ENCODE results near the gene UBAC2. TPM values are rescaled to one million over a fixed set of nuclear protein-coding genes. Genes with fewer than 3 reads are reported as not detected.
A peak's percentile ranks its signal among the peaks of the same experiment; 100 is the strongest.
"Not testable (repeated sequence)": the region's sequence is repeated elsewhere in the genome, so short reads cannot be mapped to it uniquely, and the experiment has no call there.

UBAC2 gene
- total RNA-seq, 1 donor from 2014 or later, result 31.3 TPM

DNA sequence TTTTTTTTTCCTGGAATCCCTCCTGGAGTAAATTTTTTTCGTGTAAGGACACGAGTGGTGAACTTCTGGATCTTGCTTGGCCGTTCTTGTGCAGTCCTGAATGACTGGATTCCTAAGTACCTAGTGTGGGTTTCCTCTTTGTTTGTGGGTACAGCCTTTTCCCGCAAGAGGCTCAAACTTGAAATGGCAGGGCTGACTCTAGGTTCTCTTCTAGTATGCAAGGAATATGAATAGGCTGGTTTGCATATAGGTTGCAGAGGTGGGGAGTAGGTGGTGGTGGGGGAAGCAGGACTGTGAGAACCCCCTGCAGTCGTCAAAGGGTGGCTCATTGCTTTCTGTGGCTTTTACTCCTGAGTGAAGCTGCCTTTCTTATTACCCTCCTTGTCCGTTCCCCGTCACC, 13.6 kb downstream of the UBAC2 start:
- DNase-seq (ENCODE audit: low read depth in 2 of 2), result no peak

DNA sequence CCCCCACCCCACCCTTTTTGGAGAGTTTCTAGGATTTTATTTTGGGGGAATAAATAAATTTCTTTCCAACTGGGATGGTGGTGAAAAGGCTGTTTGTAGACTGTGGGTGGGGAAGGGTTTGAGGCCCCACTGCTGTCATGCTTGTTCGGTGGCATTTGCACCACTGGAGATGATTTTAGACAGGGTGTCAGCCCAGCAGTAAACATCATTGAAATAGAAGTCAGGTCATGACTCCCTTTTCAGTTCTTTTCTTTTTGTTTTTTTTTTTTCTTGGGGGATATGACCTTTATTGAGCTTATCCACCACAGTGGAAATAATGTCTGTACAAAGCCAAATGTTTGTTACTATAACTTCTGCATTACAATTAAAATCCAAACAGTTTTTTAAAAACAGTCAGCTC, 14.1 kb downstream of the UBAC2 start:
- peak in 1 of 2 donors; percentile 54 for DNase-seq (ENCODE audit: low read depth in 2 of 2)

DNA sequence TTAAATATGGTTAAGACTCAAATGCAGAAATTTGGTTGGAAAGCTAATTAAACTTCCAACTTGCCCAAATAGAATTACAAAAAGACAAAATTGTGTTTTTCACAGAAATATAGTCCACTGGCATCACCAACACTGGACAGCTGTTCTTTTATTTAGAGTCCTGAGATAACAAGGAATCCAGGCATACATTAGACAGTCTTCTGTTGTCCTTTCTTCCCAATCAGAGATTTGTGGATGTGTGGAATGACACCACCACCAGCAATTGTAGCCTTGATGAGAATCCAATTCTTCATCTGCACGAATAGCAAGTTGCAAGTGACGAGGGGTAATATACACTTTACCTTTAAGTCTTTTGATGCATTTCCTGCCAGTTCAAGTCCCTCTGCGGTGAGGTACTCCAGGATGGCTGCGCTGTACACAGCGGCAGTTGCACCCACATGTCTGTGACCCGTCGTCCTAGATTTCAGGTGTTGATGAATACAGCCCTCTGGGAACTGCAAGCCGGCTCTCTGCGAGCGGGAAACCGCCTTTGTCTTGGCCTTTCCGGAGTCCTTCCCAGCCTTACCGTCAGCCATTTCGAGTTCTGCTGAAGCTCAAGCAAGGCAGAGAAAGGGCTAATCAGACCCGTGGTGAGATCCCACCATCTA, 14.7 kb downstream of the UBAC2 start:
- peak; percentile 22 to 81 for DNase-seq (ENCODE audit: low read depth in 2 of 2)

DNA sequence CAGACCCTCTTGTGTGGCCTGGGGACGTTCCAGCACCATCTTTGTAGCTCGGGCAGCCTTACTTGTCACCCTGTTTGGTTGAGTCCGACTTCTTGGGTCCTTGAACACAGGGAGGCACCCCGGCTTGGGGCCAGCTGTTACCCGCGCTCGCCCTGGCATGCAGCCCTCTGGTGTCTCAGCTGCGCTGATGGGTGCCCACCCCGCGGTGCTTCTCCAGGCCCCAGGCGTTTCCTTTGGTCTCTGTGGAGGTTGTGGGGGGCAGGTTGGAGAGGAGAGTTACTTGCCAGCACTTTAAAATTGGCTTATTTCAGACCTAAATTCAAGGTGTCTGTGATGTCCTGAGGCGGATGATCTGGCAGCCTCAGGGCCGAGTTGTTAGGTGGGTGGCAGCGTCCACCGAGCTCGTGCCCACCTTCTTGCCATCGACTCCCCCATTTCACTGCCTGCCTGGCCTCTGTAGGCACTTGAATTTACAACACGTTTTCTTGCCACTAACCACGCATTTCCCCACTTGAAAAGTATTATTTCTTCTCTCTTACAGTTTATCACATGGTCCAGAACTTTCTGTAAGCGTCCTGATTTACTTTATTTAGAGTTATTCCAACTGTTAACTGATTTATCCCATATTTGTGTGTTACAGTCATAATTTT, 16.9 kb downstream of the UBAC2 start:
- DNase-seq (ENCODE audit: low read depth in 2 of 2), result no peak

DNA sequence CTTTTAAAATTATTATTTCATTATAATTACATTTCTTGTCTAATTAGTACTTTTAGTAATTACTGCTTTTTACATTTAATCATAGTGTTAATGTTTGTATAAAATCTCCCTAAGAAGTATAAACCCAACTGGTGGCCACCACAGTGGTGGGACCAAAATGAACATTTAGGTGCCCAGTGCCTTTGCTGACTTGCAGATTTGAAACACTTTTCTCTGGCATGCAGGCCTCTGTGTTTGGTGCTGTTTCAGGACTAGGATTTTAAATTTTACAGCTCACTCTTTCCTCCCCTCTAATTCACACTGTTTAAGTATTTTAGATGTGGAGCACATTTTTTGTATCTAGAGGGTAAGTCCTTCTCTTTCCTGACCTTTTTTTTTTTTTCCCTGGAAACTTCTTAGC, 17.5 kb downstream of the UBAC2 start:
- DNase-seq (ENCODE audit: low read depth in 2 of 2), result peak in 1 of 2 donors; percentile 18

DNA sequence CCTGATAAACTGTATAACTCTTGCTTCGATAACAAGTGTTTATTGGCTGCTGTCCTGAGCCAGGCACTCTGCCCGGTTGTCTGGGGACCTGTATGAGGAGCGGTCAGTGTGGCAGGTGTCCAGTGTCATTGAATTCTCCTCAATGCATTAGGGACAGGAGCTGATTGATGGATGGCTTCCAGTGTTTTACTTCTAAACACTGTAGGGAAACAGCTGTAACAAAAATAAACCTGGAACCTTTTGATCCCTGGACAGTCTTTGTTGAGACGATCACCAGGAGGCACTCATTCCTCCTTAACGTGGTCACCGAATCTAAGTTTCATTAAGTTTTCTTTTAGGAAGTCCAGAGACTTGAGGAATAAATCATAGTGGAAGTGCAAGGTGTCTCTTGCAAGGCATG, 17.9 kb downstream of the UBAC2 start:
- peak; percentile 30 to 63 for DNase-seq (ENCODE audit: low read depth in 2 of 2)

DNA sequence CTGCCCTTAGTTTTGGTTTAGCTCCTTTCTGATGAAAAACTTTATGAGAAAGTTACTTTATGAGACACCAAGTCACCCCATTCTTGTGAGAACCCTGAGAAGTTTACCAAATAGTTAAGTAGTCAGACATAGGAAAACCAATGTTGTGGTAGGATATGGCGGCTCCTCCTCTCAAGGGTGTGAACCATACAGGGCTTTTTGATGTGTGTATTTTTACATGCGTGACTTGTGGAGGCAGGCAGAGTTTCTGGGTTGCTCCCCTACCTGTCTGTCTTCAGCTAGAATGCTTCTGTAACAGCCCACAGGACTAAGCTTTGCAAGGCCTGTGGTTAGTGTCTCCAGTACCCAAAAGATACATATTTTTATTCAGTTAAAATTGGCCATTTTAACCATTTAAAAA, 18.3 kb downstream of the UBAC2 start:
- no peak for DNase-seq (ENCODE audit: low read depth in 2 of 2)

DNA sequence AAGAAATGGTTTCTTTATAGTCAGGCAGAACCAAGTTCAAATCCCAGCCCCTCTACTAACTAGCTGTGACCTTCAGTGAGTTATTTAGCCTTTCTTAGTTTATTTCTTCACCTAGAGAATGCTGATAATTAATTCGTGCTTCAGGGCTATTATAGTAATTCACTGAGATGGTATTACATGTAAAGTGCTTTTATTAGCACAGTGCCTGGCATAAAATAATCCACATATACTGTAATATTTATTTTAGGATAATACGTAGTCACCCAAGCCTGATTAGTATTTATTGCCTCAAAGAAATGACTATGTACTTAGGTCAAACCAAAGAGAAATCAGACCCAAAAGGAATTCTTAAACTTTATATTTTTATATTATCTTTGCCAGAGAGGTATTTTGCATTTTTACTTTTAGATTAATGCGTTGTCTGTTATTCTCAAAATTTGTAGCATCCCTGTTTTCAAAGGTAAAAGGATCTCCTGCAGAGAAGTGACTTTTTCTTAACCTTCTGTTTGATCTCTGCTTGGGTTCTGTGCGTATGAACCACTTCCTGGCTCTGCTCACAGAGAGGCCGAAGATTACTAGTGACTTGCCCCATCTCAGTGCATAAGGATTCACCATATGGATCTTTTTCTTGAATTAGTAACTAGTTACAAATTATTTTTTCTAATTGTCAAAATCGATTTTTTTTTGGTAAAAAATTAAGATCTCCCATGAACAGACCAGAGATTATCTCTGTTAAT, 19.7 kb downstream of the UBAC2 start:
- DNase-seq (ENCODE audit: low read depth in 2 of 2), result no peak

DNA sequence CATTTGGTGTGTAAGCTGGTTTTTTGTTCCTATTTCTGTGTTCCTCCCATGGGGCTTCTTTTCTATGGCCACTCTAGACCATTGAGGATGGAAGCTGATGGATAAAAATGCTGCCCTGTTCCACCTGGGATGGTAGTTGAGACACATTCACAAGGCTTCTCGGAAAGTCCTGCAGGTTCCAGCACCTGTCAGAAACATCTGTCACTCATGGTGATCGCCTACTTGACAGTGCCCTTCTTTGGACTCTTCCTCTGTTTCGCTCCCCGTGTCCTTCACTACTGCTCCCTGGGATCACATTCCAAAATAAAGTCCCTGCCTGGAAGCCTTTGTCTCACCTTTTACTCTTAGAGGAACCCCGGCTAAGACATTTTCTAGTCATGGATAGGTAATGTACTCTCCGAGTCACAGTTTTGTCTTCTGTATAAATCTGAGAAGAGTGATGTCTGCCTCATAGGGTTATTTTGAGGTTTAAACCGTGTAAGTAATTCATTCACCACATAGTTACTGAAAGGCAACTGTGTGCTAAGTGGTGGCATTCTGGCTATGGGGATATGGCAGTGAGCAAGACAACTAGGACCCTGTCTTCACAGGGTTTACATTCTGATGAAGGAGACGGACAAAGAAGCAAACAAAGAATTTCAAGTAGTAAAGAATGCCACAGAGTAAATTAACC, 21.0 kb downstream of the UBAC2 start:
- no peak for DNase-seq (ENCODE audit: low read depth in 2 of 2)

DNA sequence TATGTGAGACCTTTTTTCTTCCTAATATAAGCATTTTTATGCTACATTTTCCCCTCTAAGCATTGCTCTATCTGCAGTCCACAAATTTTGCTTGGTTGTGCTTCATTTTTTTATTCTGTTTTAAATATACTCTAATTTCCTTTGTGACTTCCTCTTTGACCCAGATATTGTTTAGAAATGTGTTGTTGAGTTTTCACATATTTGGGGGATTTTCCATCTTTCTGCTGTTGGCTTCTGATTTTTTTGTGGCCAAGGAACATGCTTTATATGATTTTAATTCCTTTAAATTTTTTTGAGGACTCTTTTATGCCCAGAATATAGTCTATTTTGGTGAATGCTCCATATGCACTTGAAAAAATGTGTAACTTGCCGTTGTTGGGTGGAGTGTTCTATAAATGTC, 22.9 kb downstream of the UBAC2 start:
- no peak for DNase-seq (ENCODE audit: low read depth in 2 of 2)

DNA sequence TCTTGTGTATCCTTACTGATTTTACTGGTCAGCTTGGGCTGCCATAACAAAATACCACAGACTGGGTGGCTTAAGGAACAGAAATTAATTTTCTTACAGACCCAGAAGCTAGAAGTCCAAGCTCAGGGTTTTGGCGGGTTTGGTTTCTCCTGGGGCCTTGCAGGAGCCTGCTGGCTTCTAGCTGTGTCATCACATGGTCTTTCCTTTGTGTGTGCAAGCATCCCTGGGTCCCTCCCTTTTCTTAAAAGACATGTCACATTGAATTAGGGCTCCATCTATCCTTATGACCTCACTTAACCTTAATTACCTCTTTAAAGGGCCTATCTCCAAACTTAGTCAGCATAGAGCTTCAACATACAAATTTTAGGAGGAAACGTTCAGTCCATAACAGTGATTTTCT, 23.4 kb downstream of the UBAC2 start:
- DNase-seq (ENCODE audit: low read depth in 2 of 2), result no peak

DNA sequence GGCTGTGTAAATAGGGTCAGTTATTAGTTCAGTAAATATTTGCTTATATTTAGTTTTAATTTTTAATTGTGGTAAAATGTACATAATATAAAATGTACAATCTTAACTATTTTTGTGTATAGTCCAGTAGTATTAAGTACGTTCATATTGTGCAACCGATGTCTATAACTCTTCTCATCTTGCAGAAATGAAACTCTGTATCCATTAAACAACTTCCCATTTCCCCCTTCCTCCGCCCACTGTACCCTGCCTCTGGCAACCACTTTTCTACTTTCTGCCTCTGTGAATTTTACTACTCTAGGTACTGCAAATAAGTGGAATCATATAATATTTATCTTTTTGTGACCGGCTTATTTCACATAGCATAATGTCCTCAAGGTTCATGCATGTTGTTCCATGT, 24.4 kb downstream of the UBAC2 start:
- no peak for DNase-seq (ENCODE audit: low read depth in 2 of 2)

DNA sequence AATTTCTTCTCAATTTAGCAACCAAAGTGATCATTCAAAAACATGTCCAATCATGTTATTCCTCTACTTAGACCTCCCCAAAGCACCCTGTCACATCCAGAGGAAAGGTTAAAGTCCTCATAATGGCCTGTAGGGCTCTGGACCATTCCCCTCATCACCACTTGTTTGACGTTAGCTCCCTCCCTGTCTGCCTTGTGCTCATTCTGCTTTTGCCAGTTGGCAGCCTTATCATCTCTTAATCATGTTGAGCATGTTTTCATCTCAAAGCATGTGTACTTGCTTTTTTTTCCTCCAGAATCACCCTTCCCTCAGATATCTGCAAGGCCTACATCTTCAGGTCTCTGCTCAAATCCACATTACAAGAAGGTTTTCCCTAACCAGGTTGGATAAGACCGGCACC, 25.9 kb downstream of the UBAC2 start:
- DNase-seq (ENCODE audit: low read depth in 2 of 2), result no peak

DNA sequence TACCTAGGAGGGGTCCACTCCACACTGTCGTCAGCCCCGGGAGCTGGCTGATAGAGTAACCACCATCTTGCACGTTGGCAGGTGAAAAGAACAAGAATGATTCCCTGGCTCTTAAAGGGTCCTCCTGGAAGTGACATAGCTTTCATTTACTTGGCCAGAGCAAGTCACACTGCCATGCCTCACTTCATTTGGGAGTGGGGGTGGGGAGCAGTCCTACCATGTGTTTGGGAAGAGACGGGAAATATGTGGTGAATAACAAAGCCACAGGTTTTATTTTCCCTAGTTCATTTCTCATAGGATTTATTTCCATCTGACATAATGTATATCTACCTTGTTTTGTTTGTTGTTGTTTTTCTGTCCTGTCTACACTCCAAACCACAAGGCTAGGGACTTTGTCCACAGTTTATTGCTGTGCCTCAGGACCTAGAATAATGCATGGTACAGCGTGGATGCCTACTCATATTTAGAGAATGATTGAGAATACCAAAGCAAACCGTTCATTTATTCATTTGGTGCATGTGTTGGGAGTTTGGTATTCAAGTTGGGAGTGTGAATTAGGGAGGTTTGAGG, 26.8 kb downstream of the UBAC2 start:
- DNase-seq (ENCODE audit: low read depth in 2 of 2), result no peak

DNA sequence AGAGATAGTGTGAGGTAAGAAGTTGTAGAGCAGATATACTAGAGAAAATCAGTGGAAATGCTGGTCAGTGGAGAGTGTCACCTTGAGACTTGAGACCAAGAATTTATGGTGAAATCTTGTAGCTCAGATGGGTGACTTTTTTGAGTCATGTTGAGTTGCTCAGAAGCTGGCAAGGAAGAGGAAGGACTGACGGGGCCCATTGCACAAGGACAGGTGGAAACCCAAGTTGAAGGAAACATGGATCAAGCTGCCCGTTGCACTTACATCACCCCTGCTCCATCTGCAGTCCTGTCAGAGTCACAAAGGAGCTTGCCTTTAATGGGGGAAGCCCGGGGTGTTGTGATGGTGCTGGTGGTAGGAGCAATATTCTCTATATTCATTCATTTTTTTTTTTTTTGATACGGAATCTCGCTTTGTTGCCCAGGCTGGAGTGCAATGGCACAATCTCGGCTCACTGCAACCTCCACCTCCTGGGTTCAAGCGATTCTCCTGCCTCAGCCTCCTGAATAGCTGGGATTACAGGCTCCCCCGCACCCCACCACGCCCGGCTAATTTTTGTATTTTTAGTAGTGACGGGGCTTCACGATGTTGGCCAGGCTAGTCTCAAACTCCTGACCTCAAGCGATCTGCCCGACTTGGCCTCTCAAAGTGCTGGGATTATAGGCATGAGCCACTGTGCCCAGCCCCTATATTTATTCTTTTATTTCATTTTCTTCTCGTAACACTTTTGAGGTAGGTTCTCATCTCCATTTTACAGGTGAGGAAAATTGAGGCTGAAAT, 27.4 kb downstream of the UBAC2 start:
- DNase-seq (ENCODE audit: low read depth in 2 of 2), result no peak

DNA sequence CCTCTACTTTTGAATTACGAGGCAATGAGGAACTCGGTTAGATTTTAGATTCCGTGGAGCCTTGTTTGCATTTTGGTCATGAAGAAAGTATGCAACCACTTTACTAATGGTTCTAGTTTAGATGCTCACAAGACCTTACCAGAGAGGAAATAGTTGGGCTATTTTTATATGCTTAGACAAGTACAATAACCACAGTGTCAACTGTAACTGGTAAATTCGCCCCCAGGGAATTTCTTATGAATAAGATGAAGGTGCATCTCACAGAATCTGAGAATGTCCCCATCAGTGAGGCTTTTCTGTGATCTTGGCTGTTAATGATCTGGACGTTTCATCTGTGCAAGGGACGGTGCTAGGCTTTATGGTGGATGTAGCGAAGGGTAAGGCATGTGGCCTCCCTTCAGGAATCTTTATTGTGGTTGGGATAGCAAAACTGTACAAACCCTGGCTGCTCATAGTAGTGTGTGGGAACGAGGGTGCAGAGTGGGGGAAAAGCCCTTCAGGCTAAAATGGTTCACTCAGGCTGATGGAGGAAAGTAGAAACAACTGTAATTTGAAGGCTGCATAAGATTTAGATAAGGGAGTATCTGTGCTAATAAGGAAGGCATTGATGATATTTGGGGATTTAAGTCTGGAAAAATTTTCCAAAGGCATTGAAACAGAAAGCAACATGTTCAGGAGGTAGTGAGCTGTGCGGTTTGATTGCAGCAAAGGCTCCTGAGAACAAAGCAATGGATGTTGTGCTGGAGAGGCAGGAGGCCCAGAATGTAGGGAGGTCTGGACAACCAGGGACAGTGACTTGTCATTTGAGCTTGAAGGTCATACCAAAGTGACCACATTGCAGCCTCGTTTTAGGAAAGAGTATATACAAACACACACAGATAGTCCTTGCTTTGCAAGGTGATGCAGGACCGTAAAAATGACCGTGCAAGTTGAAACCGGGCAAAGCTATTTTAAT, 28.4 kb downstream of the UBAC2 start:
- peak in 1 of 2 donors; percentile 15 for DNase-seq (ENCODE audit: low read depth in 2 of 2)

DNA sequence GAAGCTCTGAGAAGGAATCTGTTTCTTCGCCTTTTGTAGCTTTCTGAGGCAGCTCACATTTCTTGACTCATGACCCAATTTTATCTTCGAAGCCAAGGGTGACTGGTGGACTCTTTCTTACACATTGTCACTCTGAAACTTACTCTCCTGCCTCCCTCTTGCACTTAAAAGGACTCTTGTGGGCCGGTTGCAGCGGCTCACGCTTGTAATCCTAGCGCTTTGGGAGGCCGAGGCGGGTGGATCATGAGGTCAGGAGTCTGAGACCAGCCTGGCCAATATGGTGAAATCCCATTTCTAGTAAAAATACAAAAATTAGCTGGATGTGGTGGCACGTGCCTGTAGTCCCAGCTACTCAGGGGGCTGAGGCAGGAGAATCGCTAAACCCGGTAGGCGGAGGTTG, 29.9 kb downstream of the UBAC2 start:
- DNase-seq (ENCODE audit: low read depth in 2 of 2), result not testable (repeated sequence)

DNA sequence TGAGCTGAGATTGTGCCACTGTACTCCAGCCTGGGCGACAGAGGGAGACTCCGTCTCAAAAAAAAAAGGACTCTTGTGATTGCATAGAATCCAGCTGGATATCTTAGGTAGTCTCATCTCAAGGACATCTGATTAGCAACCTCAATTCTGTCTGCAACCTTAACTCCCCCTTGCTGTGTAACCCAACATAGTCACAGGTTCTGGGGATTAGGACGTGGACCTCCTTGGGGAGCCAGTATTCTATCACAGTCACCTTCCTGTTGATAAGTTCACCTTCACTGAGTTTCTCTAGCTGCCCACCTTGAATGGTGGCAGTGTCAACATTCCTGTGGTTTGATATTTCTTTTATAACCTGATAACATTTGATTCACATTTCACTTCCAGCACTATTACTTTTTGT, 30.3 kb downstream of the UBAC2 start:
- DNase-seq (ENCODE audit: low read depth in 2 of 2), result no peak

DNA sequence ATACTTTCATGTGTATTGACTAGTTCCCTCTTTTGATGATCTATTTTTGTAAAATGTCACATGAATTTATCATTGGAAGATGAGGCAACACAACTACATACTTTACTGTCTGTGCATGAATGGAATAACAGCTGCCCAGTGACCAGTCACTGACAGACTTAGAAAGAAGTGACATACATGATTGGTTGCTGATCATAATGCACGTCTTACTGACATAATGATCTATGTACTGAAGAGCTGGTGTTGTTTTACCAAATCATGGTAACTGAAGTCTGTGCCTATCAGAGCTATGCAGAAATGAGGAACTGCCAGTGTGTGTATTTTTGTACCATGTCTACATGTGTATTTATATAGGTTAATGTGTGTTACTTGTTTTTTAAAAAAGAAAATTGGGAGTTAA, 31.1 kb downstream of the UBAC2 start:
- DNase-seq (ENCODE audit: low read depth in 2 of 2), result no peak

Data from lung microvascular endothelial cell (primary cell).